Glutamatergic neuron (in vitro differentiated cells): Measurements from ENCODE around the gene PLEK. TPM values are rescaled to one million over a fixed set of nuclear protein-coding genes. Genes with fewer than 3 reads are reported as not detected.
A peak's percentile ranks its signal among the peaks of the same experiment; 100 is the strongest.

Experiments used
- DNase-seq: peaks from one replicate; pipeline ENCODE4 v3.0.0; 2022
- H3K27ac Mint-ChIP-seq: one replicate; pipeline ENCODE4 v1.8.0; 2020; ENCODE audit warnings: mild to moderate bottlenecking, mixed read lengths, inconsistent platforms; ENCODE audit not compliant: unreplicated experiment
- H3K27me3 Mint-ChIP-seq: one replicate; pipeline ENCODE4 v1.8.0; 2020; ENCODE audit warnings: mild to moderate bottlenecking, moderate library complexity, mixed read lengths, inconsistent platforms; ENCODE audit not compliant: unreplicated experiment
- H3K36me3 Mint-ChIP-seq: one replicate; pipeline ENCODE4 v1.8.0; 2020; ENCODE audit warnings: mild to moderate bottlenecking, mixed read lengths, inconsistent platforms; ENCODE audit not compliant: unreplicated experiment
- H3K4me1 Mint-ChIP-seq: one replicate; pipeline ENCODE4 v1.8.0; 2020; ENCODE audit warnings: mild to moderate bottlenecking, low read depth, mixed read lengths, inconsistent platforms; ENCODE audit not compliant: unreplicated experiment
- H3K4me3 Mint-ChIP-seq: one replicate; pipeline ENCODE4 v1.8.0; 2020; ENCODE audit warnings: mild to moderate bottlenecking, mixed read lengths, inconsistent platforms; ENCODE audit not compliant: unreplicated experiment
- H3K9me3 Mint-ChIP-seq: one replicate; pipeline ENCODE4 v1.8.0; 2020; ENCODE audit warnings: mild to moderate bottlenecking, moderate library complexity, mixed read lengths, inconsistent platforms; ENCODE audit not compliant: unreplicated experiment
- total RNA-seq: library from RNA; stranded (reverse); fragmentation: NEBNext Ultra II Directional; extraction: Animal tissue kit (Norgen Biotek cat#: 25700); gene quantifications from one replicate; pipeline ENCODE4 v1.2.1, GENCODE V29; 2021; ENCODE audit not compliant: unreplicated experiment
- TF ChIP-seq, protein P1 (sequence below): fragments of 200-600 bp; sonication (generic); IDR thresholded peaks from one replicate; pipeline ENCODE4 v1.5.0; 2021; ENCODE audit not compliant: partially characterized antibody, unreplicated experiment

The PLEK gene
- total RNA-seq, 1 donor from 2014 or later: not detected

DNA sequence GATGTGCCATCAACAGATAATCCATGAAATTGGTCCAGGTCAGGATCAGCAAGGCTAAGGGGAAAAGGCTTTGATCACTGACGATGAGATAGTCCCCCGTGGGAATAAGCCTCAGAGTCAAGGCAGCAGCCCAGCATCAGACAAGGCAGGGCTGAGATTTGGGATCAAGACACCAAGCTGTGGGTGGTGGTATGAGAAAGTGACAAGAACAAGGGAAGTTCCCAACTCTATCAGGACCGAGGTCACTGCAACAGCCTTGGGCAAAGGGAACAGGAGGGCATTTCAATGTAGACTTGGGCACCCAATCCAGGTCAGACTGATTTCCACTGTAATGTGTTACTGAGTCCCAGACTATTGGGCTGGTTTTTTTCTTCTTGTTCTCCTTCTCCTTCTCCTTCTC, 18.7 kb downstream of the PLEK start:
- TF ChIP-seq, protein P1, sequence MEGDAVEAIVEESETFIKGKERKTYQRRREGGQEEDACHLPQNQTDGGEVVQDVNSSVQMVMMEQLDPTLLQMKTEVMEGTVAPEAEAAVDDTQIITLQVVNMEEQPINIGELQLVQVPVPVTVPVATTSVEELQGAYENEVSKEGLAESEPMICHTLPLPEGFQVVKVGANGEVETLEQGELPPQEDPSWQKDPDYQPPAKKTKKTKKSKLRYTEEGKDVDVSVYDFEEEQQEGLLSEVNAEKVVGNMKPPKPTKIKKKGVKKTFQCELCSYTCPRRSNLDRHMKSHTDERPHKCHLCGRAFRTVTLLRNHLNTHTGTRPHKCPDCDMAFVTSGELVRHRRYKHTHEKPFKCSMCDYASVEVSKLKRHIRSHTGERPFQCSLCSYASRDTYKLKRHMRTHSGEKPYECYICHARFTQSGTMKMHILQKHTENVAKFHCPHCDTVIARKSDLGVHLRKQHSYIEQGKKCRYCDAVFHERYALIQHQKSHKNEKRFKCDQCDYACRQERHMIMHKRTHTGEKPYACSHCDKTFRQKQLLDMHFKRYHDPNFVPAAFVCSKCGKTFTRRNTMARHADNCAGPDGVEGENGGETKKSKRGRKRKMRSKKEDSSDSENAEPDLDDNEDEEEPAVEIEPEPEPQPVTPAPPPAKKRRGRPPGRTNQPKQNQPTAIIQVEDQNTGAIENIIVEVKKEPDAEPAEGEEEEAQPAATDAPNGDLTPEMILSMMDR: no peak
- no peak overlapping the region for H3K4me3 Mint-ChIP-seq
- no peak overlapping the region for H3K27ac Mint-ChIP-seq
- no peak for DNase-seq
- H3K27me3 Mint-ChIP-seq: peaks cover 4% of the 10 kb centered on the region
- peaks cover 10% of the 10 kb centered on the region for H3K4me1 Mint-ChIP-seq
- no peaks in the 10 kb centered on the region for H3K9me3 Mint-ChIP-seq
- no peaks in the 10 kb centered on the region for H3K36me3 Mint-ChIP-seq

GRCh38 chr2:68384485-68385107, 19.5 kb downstream of the PLEK start:
- H3K9me3 Mint-ChIP-seq: no peaks in the 10 kb centered on the region
- no peaks in the 10 kb centered on the region for H3K36me3 Mint-ChIP-seq
- peaks cover 4% of the 10 kb centered on the region for H3K27me3 Mint-ChIP-seq
- TF ChIP-seq, protein P1: no peak
- no peak overlapping the region for H3K4me3 Mint-ChIP-seq
- H3K27ac Mint-ChIP-seq: no peak overlapping the region
- no peak for DNase-seq
- peaks cover 10% of the 10 kb centered on the region for H3K4me1 Mint-ChIP-seq

- TF ChIP-seq, protein P1: no peak
- H3K27me3 Mint-ChIP-seq: peaks cover 4% of the 10 kb centered on the region
- H3K36me3 Mint-ChIP-seq: no peaks in the 10 kb centered on the region
- peak; percentile 60 for DNase-seq
- peak overlapping the region; percentile 20 for H3K27ac Mint-ChIP-seq
- H3K4me3 Mint-ChIP-seq: no peak overlapping the region
- H3K9me3 Mint-ChIP-seq: no peaks in the 10 kb centered on the region
- H3K4me1 Mint-ChIP-seq: peaks cover 10% of the 10 kb centered on the region
These were observed 20.3 kb downstream of the PLEK start for GRCh38 chr2:68385220-68385906.

- Mint-ChIP-seq H3K27me3 (peaks cover 3% of the 10 kb centered on the region), H3K4me1 (peaks cover 10% of the 10 kb centered on the region), H3K4me3 (no peak overlapping the region), H3K9me3 (no peaks in the 10 kb centered on the region), H3K36me3 (no peaks in the 10 kb centered on the region), H3K27ac (peak overlapping the region; percentile 20)
- no peak for DNase-seq
- TF ChIP-seq, protein P1: no peak
These were observed 20.8 kb downstream of the PLEK start for GRCh38 chr2:68385907-68386287.

- no peaks in the 10 kb centered on the region for H3K36me3 Mint-ChIP-seq
- peaks cover 2% of the 10 kb centered on the region for H3K27me3 Mint-ChIP-seq
- peaks cover 10% of the 10 kb centered on the region for H3K4me1 Mint-ChIP-seq
- no peaks in the 10 kb centered on the region for H3K9me3 Mint-ChIP-seq
- no peak for DNase-seq
- no peak overlapping the region for H3K27ac Mint-ChIP-seq
- TF ChIP-seq, protein P1: no peak
- H3K4me3 Mint-ChIP-seq: no peak overlapping the region
These were observed 21.3 kb downstream of the PLEK start for GRCh38 chr2:68386365-68386764.
